AG10803 (cell line): Measurements from ENCODE around the gene SPRR4.

Experiments used
- DNase-seq: peaks from one replicate; pipeline ENCODE4 v3.0.0; 2010; ENCODE audit warnings: low read depth
- H3K4me3 ChIP-seq: 2 replicates; pipeline ENCODE4 v1.5.1; 2011; ENCODE audit warnings: mild to moderate bottlenecking, low read length, control low read depth
- TF ChIP-seq, protein P1 (sequence below): conservative IDR thresholded peaks from 2 replicates; pipeline ENCODE4 v1.5.1; 2011; ENCODE audit warnings: mild to moderate bottlenecking, low read length, control low read depth, inconsistent platforms

The SPRR4 gene

DNA sequence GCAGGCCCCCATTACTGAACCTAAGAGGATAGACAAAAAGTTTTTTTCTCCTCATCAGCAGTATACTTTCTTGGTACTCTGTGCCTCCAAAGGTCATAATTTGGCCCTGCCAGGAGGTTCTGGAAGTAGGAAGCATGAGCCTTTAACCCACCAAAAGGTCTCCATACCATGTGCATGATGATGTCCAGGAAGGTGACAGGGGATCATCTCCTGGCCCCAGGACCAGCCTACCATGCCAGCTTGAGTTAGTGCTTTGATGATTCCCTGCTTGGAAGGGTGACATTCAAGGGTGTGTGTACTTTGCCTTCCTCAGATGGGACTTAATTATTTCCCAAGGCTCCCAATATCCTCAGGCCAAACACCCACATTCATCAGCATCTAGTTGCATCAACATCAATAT is 7.2 kb downstream of the SPRR4 start:
- H3K4me3 ChIP-seq, result no peak overlapping the region
- no peak for DNase-seq
- TF ChIP-seq, protein P1, sequence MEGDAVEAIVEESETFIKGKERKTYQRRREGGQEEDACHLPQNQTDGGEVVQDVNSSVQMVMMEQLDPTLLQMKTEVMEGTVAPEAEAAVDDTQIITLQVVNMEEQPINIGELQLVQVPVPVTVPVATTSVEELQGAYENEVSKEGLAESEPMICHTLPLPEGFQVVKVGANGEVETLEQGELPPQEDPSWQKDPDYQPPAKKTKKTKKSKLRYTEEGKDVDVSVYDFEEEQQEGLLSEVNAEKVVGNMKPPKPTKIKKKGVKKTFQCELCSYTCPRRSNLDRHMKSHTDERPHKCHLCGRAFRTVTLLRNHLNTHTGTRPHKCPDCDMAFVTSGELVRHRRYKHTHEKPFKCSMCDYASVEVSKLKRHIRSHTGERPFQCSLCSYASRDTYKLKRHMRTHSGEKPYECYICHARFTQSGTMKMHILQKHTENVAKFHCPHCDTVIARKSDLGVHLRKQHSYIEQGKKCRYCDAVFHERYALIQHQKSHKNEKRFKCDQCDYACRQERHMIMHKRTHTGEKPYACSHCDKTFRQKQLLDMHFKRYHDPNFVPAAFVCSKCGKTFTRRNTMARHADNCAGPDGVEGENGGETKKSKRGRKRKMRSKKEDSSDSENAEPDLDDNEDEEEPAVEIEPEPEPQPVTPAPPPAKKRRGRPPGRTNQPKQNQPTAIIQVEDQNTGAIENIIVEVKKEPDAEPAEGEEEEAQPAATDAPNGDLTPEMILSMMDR, result no peak

DNA sequence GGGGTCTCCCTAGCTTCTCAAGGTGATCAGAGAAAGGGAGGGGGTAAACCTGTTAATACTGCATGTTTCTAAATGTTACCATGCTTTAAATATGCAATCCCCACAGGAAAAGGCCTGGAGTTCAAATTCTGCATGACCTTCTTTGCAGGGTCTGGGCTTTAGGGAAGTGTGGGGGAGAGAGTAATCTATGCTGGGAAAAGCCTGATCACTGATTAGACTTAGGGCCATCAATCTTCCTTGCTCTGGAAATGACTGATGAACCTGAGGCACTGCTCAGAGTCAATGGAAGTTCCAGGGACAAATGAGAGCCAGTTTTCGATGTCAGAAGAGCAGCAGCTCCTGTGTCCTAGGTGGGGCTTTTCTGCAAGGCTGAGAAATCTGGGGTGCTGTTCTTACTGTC is 10.2 kb downstream of the SPRR4 start:
- TF ChIP-seq, protein P1, result no peak
- H3K4me3 ChIP-seq, result no peak overlapping the region
- no peak for DNase-seq

DNA sequence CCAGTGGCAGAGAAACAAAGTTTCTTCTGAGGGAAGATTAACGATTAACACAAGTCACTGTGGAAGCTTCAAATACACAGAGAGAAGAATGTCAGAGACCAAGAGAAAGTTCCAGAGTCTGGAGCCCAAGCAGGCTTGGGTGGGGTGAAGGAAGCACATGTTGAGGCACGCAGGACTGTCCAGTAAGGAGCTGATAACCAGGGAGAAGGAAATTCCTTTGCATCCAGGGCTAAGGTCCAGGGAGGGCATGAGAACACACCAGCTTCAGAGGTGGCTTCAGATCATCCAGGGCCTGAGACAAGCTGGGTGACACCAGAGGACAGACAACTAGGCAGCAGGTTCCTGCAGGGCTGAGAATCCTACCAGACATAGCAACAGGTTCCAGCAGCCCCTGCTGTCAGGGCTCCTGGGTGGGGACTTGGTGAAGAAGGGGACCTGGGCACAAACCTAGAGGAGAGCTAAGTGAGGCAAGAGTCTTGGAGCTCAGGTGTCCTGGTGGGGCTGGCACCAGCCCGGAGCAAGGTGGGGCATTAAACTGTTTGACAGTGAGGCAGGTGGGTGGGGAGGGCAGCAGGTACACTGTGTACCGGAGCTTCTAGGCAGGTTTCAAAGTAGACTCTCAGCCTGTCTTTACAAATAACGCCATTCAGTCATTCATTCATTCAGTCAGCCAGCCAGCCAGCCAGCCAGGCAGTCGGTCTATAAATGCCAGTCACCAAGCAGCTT is 10.9 kb downstream of the SPRR4 start:
- no peak for DNase-seq
- H3K4me3 ChIP-seq, result no peak overlapping the region
- TF ChIP-seq, protein P1, result no peak

DNA sequence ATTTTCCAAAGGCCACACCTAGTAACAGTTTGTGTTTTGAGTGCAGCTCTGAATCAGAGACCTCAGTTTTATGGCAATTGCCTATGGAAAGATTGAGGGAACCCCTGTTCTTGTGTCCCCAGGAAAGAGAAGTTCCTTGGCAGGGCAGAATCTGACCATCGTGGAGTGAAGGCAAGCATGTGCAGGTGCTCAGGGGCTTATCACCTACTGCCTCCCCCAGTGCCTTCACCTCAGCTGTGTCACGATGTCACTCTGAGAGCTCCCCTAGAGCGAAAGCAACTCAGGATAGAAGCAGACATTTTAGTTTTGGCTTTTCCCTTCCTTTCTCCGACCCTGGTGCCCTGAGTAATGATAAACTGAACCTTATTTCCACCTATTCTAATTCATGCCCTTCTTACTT is 11.6 kb downstream of the SPRR4 start:
- no peak overlapping the region for H3K4me3 ChIP-seq
- DNase-seq, result no peak
- TF ChIP-seq, protein P1, result no peak

DNA sequence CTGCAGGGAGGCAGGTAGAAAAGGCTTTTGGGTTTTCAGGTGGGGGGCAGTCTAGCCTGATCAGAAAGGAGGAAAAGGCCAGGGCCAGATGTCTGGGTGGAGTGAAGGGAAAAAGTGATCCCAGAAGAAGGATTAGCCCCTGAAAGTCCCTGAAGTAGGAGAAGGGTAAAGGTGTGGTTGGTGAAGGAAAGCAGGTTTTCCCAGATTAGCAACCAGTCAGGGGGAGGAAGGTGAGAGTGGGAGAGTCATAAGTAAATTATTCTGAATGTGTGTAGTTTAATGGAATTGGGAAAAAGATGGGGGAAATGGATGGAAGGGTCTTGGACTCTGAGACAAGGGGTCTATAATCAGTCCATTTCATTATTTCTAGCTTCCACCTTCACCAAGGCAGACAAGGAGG is 12.8 kb downstream of the SPRR4 start:
- no peak for DNase-seq
- H3K4me3 ChIP-seq, result no peak overlapping the region
- TF ChIP-seq, protein P1, result no peak

DNA sequence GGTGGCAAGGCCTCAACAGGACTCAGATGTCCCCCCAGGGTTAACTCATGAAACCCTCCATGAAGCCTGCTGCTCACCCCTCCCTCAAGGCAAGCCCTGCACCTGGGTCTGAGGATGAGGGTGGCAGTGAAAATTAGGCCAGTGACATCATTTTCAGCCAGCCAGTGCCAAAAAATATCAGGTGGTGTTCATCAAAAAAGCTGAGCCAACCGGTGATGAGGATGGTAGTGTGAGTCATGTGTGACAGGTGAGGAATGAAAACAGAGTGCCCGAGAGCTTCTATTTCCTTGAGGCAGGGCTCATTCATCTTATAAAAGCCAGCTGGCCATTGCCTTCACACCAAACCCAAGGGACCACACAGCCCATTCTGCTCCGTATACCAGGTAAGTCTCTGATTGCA is 13.3 kb downstream of the SPRR4 start, which contains the start of gene SPRR1A:
SPRR1A (plus strand) TSS at position 339 of the 400 bp plus-strand sequence. CDS start 1,150 bp downstream, outside the sequence.
- TF ChIP-seq, protein P1, result no peak
- DNase-seq, result no peak
- H3K4me3 ChIP-seq, result no peak within 1 kb of the TSS

DNA sequence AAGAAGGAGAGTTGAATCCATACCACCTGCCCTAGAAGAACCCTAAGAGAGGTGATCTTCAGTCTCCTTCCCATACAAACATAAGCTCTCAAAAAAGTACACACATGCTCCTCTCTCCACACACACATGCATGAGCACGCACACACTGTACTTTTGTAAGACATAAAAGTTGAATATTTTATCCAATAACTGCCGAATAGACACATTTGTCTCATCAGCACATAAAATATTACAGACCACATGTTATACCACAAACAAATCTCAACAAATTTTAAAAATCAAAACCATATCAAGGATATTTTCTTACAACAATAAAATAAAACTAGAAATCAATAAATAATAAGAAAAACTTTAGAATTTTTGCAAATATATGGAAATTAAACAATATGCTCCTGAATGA is 16.1 kb downstream of the SPRR4 start:
- TF ChIP-seq, protein P1, result no peak
- no peak overlapping the region for H3K4me3 ChIP-seq
- no peak for DNase-seq
